ENCODE results near the gene ATP13A3.
"Not testable (repeated sequence)": the region's sequence is repeated elsewhere in the genome, so short reads cannot be mapped to it uniquely, and the experiment has no call there.

The ATP13A3 gene

DNA sequence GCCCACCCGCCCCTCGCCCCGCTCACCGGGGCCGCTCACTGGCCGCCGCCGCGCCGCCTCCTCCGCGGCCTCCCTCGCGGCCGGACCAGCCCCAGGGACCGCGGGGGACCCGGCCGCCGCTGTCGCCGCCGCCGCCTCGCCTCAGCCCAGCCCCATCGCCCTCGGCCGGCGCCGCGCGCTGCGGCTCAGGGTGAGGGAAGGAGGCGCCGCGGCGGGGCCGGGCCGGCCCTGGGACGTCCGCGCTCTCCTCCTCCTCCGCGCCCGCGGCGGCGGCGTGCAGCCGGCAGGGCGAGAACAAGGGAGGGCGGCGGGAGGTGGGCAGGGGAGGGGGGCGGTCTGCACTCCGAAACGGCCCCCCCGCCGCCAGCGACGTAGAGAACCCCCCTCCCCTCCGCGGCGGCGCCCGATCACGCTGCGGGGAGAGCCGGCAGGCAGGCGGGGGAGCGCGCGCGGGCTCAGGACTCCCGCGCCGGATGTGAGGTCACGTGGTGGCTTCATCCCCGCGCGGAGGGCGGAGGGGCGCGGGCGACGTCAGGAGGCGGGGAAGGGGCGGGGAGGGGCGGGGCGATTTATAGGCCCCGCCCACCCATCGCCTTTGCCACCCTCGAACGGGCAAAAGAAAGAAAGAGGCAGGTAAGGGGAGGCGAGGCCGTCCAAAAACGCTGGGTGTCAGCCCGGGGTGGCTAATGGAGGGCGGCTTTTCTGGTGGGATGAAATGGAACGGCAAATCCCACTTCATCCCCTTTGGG lies at the start of gene ATP13A3:
TSS of gene ATP13A3 (minus strand) at position 463 of the 749 bp plus-strand sequence. CDS start 24,812 bp downstream, outside the sequence.
- peaks cover 45% of the 10 kb centered on the region for H4K20me1 ChIP-seq
- H3K4me2 ChIP-seq, result peak within 1 kb of the TSS; percentile 98
- peak within 1 kb of the TSS; percentile 92 for H3K9ac ChIP-seq
- peaks cover 45% of the 10 kb centered on the region for H3K4me1 ChIP-seq
- H3K4me3 ChIP-seq, result peak within 1 kb of the TSS; percentile 88
- H3K27ac ChIP-seq, result peak within 1 kb of the TSS; percentile 92
- H3K27me3 ChIP-seq, result peaks cover 8% of the 10 kb centered on the region
- peaks cover 20% of the 10 kb centered on the region for H3K36me3 ChIP-seq
- no peaks in the 10 kb centered on the region for H3K9me3 ChIP-seq
- no peak for TF ChIP-seq Cebpa-rat (IDR thresholded peaks at IDR 0.05)

DNA sequence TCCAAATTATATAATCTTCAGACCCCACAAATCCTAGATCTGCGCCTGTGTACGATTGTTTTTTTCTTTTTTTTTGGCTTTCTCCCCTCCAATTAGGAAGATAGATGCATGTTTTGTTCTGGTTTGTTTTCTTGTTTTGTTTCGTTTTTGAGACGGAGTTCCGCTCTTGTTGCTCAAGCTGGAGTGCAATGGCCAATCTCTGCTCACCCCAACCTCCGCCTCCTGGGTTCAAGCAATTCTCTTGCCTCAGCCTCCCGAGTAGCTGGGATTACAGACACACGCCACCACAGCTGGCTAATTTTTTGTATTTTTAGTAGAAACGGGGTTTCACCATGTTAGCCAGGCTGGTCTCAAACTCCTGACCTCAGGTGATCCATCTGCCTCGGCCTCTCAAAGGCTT lies 48.4 kb upstream of the ATP13A3 start:
- not testable (repeated sequence) for H3K4me3 ChIP-seq, H3K9ac ChIP-seq, H4K20me1 ChIP-seq, H3K36me3 ChIP-seq, H3K27ac ChIP-seq, H3K4me2 ChIP-seq, H3K27me3 ChIP-seq
- peaks cover 29% of the 10 kb centered on the region for H3K9me3 ChIP-seq
- peaks cover 10% of the 10 kb centered on the region for H3K4me1 ChIP-seq

DNA sequence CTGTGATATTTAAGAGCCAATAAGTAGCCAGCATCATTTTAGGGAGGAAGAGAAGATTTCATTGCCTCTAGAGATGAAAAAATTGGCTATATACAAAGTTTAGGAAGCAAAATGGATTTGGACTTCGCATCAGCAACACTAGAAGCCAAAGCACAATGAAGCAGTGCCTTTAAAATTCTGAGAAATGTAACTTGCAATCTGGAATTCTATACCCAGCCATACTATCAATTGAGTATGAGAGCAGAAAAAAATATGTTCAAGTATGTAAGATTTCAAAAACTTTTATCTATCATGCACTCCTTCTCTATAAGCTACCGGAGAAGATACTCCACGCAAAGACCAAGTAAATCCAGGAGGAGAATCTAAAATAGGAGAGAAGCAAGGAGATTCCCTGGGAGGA lies 47.4 kb upstream of the ATP13A3 start:
- Histone ChIP-seq H3K36me3 (no peaks in the 10 kb centered on the region), H3K4me3 (no peak overlapping the region), H3K27me3 (no peaks in the 10 kb centered on the region), H3K4me1 (peaks cover 10% of the 10 kb centered on the region), H3K9me3 (peaks cover 29% of the 10 kb centered on the region), H3K4me2 (no peak overlapping the region), H3K9ac (no peak overlapping the region), H4K20me1 (no peaks in the 10 kb centered on the region), H3K27ac (no peak overlapping the region)
- no peak for TF ChIP-seq Cebpa-rat (IDR thresholded peaks at IDR 0.05)

DNA sequence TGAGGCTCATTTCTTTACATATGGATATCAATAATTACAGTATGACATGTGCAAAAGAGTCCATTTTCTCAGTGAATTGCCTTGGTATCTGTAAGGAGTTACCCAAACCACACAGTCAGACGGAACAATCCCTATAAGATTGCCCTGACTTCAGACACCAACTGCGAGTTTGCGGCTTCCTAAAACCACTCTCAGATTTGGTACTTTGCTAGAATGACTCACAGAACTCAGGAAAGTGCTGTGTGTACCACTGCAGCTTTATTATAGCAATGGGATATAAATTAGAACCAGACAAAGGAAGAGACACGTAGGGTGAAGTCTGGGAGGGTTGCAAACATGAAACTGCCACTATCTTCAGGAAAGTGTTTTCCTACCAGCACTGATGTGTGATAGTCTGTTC lies 45.8 kb upstream of the ATP13A3 start:
- no peak for TF ChIP-seq Cebpa-rat (IDR thresholded peaks at IDR 0.05)

DNA sequence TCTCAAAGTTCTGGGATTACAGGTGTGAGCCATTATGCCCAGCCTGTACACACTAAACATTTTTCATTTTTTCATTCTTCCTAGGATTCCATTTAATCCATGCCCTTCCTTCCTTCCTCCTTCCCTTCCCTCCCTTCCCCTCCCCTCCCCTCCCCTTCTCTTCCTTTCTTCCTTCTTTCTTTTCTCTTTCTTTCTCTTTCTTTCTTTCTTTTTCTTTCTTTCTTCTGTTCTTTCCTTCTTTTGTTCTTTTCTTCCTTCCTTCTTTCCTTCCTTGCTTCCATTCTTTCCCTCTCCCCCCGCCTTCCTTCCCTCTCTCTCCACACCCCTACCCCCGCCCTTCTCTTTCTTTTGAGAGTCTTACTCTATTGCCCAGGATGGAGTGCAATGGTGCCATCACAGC lies 40.9 kb upstream of the ATP13A3 start:
- no peaks in the 10 kb centered on the region for H3K9me3 ChIP-seq
- H3K4me3 ChIP-seq, result no peak overlapping the region
- no peak overlapping the region for H3K9ac ChIP-seq
- H3K4me2 ChIP-seq, result no peak overlapping the region
- TF ChIP-seq Cebpa-rat (IDR thresholded peaks at IDR 0.05), result no peak
- H3K27me3 ChIP-seq, result no peaks in the 10 kb centered on the region
- H3K36me3 ChIP-seq, result no peaks in the 10 kb centered on the region
- no peaks in the 10 kb centered on the region for H3K4me1 ChIP-seq
- no peaks in the 10 kb centered on the region for H4K20me1 ChIP-seq
- no peak overlapping the region for H3K27ac ChIP-seq

More for the DNA sequence above, 45.8 kb upstream of the ATP13A3 start:
- peaks cover 29% of the 10 kb centered on the region for H3K9me3 ChIP-seq
- H3K27ac ChIP-seq, result no peak overlapping the region
- peaks cover 6% of the 10 kb centered on the region for H3K4me1 ChIP-seq
- no peak overlapping the region for H3K4me2 ChIP-seq
- H3K9ac ChIP-seq, result no peak overlapping the region
- H4K20me1 ChIP-seq, result no peaks in the 10 kb centered on the region
- no peaks in the 10 kb centered on the region for H3K36me3 ChIP-seq
- no peaks in the 10 kb centered on the region for H3K27me3 ChIP-seq
- no peak overlapping the region for H3K4me3 ChIP-seq

DNA sequence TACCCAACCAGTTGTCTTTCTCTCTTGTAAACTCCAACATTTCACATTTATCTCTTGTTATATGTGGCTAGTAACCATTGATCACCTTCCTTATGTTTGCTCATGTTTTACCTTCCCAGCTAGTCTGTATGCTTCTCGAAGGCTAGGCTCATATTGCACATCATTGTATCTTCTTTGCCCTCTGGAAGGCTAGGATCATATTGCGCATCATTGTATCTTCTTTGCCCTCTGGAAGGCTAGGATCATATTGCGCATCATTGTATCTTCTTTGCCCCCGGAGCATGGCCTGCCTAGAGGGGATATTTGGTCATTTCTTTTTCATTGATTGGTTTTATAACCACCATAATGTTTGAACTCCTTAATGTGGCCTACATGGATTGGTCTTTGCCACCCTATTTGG lies 39.4 kb upstream of the ATP13A3 start:
- Histone ChIP-seq H3K27ac (no peak overlapping the region), H3K27me3 (no peaks in the 10 kb centered on the region), H4K20me1 (no peaks in the 10 kb centered on the region), H3K9ac (no peak overlapping the region), H3K4me1 (no peaks in the 10 kb centered on the region), H3K9me3 (no peaks in the 10 kb centered on the region), H3K4me2 (no peak overlapping the region), H3K36me3 (no peaks in the 10 kb centered on the region), H3K4me3 (no peak overlapping the region)
- no peak for TF ChIP-seq Cebpa-rat (IDR thresholded peaks at IDR 0.05)

DNA sequence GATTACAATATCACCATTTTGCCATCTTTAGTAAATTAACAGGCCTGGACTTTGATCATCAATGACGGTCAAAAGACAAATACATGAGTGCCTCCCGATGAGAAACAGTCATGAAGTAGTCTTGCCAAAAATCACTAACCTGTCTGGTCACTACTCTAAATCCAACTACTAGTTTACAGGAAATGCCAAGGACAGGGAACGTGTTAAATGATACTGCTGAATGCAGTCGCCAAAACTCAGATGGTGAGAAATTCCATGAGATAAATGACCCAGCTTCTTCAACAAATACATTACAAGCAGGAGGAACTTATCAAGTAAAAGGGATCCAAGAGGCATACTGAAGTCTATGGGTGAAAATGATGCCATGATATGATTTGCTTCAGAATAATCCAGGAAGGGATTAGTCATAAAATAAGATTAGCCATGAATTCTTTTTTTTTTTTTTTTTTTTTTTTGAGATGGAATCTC lies 35.8 kb upstream of the ATP13A3 start:
- Histone ChIP-seq H3K27ac (no peak overlapping the region), H3K9me3 (no peaks in the 10 kb centered on the region), H4K20me1 (no peaks in the 10 kb centered on the region), H3K36me3 (no peaks in the 10 kb centered on the region), H3K4me3 (no peak overlapping the region), H3K4me2 (no peak overlapping the region), H3K9ac (no peak overlapping the region), H3K4me1 (no peaks in the 10 kb centered on the region), H3K27me3 (no peaks in the 10 kb centered on the region)
- no peak for TF ChIP-seq Cebpa-rat (IDR thresholded peaks at IDR 0.05)

DNA sequence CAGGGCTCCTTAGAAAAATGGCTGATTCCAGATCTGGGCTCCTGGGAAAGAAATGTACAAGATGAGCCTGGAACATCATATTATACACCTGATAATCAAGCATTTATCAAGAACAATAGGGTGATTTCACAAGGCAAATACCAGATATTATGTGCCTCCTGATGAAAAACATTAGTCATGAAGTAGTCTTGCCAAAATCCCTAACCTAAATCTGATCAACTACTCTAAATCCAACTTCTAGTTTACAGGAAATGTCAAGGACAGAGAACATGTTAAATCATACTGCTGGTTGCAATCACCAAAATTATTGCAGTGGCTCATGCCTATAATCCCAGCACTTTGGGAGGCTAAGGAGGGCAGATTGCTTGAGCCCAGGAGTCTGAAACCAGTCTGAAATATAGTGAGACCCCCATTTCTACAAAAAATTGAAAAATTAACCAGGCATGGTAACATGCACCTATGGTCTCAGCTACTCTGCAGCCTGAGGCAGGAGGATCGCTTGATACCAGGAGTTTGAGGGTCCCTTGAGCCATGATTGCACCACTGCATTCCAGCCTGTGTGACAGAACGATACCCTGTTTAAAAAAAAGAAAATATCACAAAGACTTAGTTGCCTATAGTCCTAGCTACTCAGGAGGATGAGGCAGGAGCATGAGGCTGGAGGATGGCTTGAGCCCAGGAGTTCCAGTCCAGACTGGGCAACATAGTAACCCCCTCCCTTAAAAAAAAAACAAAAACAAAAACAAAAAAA lies 34.9 kb upstream of the ATP13A3 start:
- no peak for TF ChIP-seq Cebpa-rat (IDR thresholded peaks at IDR 0.05)
- no peak overlapping the region for H3K4me3 ChIP-seq
- no peak overlapping the region for H3K4me2 ChIP-seq
- H3K4me1 ChIP-seq, result no peaks in the 10 kb centered on the region
- H3K36me3 ChIP-seq, result no peaks in the 10 kb centered on the region
- no peaks in the 10 kb centered on the region for H3K27me3 ChIP-seq
- no peaks in the 10 kb centered on the region for H4K20me1 ChIP-seq
- H3K9ac ChIP-seq, result no peak overlapping the region
- no peak overlapping the region for H3K27ac ChIP-seq
- no peaks in the 10 kb centered on the region for H3K9me3 ChIP-seq

DNA sequence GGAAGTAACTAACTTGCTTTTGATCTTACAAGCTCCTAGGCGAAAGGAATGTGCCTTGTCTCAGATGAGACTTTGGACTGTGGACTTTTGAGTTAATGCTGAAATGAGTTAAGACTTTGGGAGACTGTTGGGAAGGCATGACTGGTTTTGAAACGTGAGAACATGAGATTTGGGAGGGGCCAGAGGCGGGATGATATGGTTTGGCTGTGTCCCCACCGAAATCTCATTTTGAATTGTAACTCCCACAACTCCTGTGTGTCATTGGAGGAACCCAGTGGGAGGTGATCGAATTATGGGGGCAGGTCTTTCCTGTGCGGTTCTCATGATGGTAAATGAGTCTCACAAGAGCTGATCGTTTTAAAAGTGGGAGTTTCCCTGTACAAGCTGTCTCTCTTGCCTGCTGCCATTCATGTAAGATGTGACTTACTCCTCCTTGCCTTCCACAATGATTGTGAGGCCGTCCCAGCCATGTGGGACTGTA lies 33.9 kb upstream of the ATP13A3 start:
- H3K9ac ChIP-seq, H3K4me2 ChIP-seq, H3K27ac ChIP-seq, H3K4me1 ChIP-seq, H3K4me3 ChIP-seq, H3K36me3 ChIP-seq, H3K9me3 ChIP-seq, H4K20me1 ChIP-seq, H3K27me3 ChIP-seq: not testable (repeated sequence)

DNA sequence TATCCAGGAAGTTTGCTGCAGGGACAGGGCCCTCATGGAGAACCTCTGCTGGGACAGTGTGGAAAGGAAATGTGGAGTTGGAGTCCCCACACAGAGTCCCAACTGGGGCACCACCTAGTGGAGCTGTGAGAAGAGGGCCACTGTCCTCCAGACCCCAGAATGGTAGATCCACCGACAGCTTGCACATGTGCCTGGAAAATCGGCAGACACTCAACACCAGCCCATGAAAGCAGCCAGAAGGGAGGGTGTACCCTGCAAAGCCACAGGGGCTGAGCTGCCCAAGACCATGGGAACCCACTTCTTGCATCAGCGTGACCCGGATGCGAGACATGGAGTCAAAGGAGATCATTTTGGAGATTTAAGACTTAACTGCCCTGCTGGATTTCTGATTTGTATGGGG lies 33.4 kb upstream of the ATP13A3 start:
- not testable (repeated sequence) for H4K20me1 ChIP-seq, H3K4me1 ChIP-seq, H3K27ac ChIP-seq, H3K36me3 ChIP-seq, H3K4me3 ChIP-seq, H3K9ac ChIP-seq, H3K9me3 ChIP-seq, H3K27me3 ChIP-seq, H3K4me2 ChIP-seq

All from BLaER1 (cell line).